Panc1 (cell line): ENCODE results near the gene ZBTB4. TPM values are rescaled to one million over a fixed set of nuclear protein-coding genes. Genes with fewer than 3 reads are reported as not detected.
A peak's percentile ranks its signal among the peaks of the same experiment; 100 is the strongest.

ENCODE experiments used
- ATAC-seq: fragments of 200-7000 bp; cut with Tn5 transposase; 2 replicates; pipeline ENCODE4 v1.9.1; 2020; ENCODE audit warnings: mild to moderate bottlenecking, moderate library complexity
- BruUV-seq: library from RNA; stranded (reverse); fragments of 400-500 nt; replicated peaks from 2 replicates; lab custom pipeline; 2021; lab: Mats Ljungman, UMichigan
- CTCF ChIA-PET: fragments of 300-600 bp; sonication (Branson Sonifier 250); formaldehyde crosslinking; loops from one replicate; lab custom pipeline; 2022; ENCODE audit warnings: antibody characterized with exemption; lab: Charles Lee
- POLR2A ChIA-PET: fragments of 300-600 bp; sonication (Branson Sonifier 250); formaldehyde crosslinking; loops from one replicate; lab custom pipeline; 2022; ENCODE audit warnings: antibody characterized with exemption; lab: Charles Lee
- DNase-seq: peaks from one replicate; pipeline ENCODE4 v3.0.0-alpha.2; 2010; ENCODE audit warnings: low read depth, low spot score
- H3K27ac ChIP-seq: 2 replicates; pipeline ENCODE4 v1.5.1; 2011; ENCODE audit warnings: mild to moderate bottlenecking, low read length, inconsistent platforms
- H3K27me3 ChIP-seq: fragments of 200-500 bp; sonication (Bioruptor generic); 2 replicates; pipeline ENCODE4 v1.6.0; 2014; ENCODE audit warnings: low read length, inconsistent platforms; ENCODE audit not compliant: control insufficient read depth, insufficient read depth
- H3K36me3 ChIP-seq: fragments of 200-500 bp; sonication (Bioruptor generic); 2 replicates; pipeline ENCODE4 v1.5.1; 2014; ENCODE audit warnings: inconsistent platforms, mild to moderate bottlenecking, low read length, moderate library complexity; ENCODE audit not compliant: control insufficient read depth, insufficient read depth
- H3K4me1 ChIP-seq: 2 replicates; pipeline ENCODE4 v1.5.1; 2011; ENCODE audit warnings: inconsistent platforms, mild to moderate bottlenecking, low read length, moderate library complexity; ENCODE audit not compliant: control insufficient read depth, insufficient read depth
- H3K4me3 ChIP-seq, 2 experiments: 2 replicates each; pipeline ENCODE4 v1.5.1; 2011 to 2012; ENCODE audit warnings: low read depth in 2 of 2, low read length in 2 of 2, mild to moderate bottlenecking in 2 of 2, inconsistent platforms in 1 of 2, moderate library complexity in 1 of 2
- H3K9me3 ChIP-seq: fragments of 200-500 bp; sonication (Bioruptor generic); 2 replicates; pipeline ENCODE4 v1.5.1; 2014; ENCODE audit warnings: low read depth, mild to moderate bottlenecking, inconsistent platforms, low read length, moderate library complexity; ENCODE audit not compliant: control insufficient read depth, insufficient read depth
- CTCF ChIP-seq: fragments of 450-650 bp; IDR thresholded peaks from 2 replicates; pipeline ENCODE4 v1.5.1; 2017; ENCODE audit warnings: mild to moderate bottlenecking
- POLR2AphosphoS5 ChIP-seq: IDR thresholded peaks from 2 replicates; pipeline ENCODE4 v1.6.1; 2012; ENCODE audit warnings: mild to moderate bottlenecking, low read depth, low read length, moderate library complexity
- REST ChIP-seq, 2 experiments: IDR thresholded peaks; 2 replicates each; pipeline ENCODE4 v1.6.1; 2011 to 2012; ENCODE audit warnings: low read depth in 2 of 2, control low read depth in 1 of 2, low read length in 1 of 2, mild to moderate bottlenecking in 1 of 2, moderate library complexity in 1 of 2; ENCODE audit not compliant: insufficient read depth in 1 of 2
- SIN3A ChIP-seq: IDR thresholded peaks from 2 replicates; pipeline ENCODE4 v1.6.1; 2012; ENCODE audit warnings: low read depth, mild to moderate bottlenecking, low read length, moderate library complexity, borderline replicate concordance; ENCODE audit not compliant: insufficient read depth
- TCF7L2 ChIP-seq: IDR thresholded peaks from 2 replicates; pipeline ENCODE4 v1.6.1; 2011; ENCODE audit warnings: mild to moderate bottlenecking, low read depth, low read length, inconsistent platforms
- in situ Hi-C: cut with HindIII; loops from 2 replicates; pipeline ENCODE4 v1.10.0; 2016; ENCODE audit warnings: low sequenced_read_pairs, low pct_unique_long_range_greater_than_20kb
- intact Hi-C: fragments of 100-400 bp; cut with micrococcal nuclease; formaldehyde crosslinking; loops from one replicate; pipeline ENCODE4 v1.10.0; 2022; ENCODE audit not compliant: unreplicated experiment
- total RNA-seq: library from RNA; stranded (reverse); gene quantifications from one replicate; pipeline ENCODE4 v1.2.1, GENCODE V29; 2021; ENCODE audit not compliant: unreplicated experiment

The ZBTB4 gene
- total RNA-seq, 1 experiment from 2014 or later = 24.9 TPM

DNA sequence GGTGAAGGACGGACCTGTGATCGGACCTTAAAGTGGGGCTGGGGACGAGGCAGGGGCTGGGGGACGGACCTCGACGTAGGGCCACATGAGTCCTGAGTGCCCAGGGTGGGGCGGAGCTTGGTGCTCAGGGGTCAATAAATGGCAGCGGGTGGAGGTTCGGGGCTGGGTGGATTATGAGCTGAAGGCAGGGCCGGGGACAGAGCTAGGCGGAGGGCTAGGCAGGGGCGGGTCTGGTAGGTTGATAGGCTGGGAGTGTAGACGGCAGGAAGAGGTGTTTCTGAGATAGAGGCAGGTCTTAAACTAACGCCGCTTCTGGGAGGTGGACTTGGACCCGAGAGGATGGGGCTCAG is 33.8 kb downstream of the ZBTB4 start:
- intact Hi-C loops = no loop called here
- in situ Hi-C loops = no loop called here
- H3K4me3 ChIP-seq = peak overlapping the region; percentile 49 to 66
- H3K36me3 ChIP-seq = no peaks in the 10 kb centered on the region
- H3K27ac ChIP-seq = peak overlapping the region; percentile 63
- no peak for TF ChIP-seq CTCF
- TF ChIP-seq SIN3A = no peak
- no peak for TF ChIP-seq TCF7L2
- TF ChIP-seq REST (IDR thresholded peaks at IDR 0.05; ENCODE audit: insufficient read depth in 1 of 2, low read depth in 2 of 2, low read length in 1 of 2) = no peak
- no peak for TF ChIP-seq POLR2AphosphoS5
- H3K27me3 ChIP-seq = no peaks in the 10 kb centered on the region
- DNase-seq = no peak
- BruUV-seq = no TSS peak
- POLR2A ChIA-PET = interaction anchor here (0.5 to 0.6 kb wide), 2 partner anchors 9 to 131 kb away, joined by 4 to 9 read pairs; no protein-coding TSS in a partner anchor
- no peaks in the 10 kb centered on the region for H3K9me3 ChIP-seq
- CTCF ChIA-PET = interaction anchor here (0.5 to 1.1 kb wide), 2 partner anchors 15 to 114 kb away, joined by 3 read pairs; no protein-coding TSS in a partner anchor
- peaks cover 12% of the 10 kb centered on the region for H3K4me1 ChIP-seq
- ATAC-seq = peak; percentile 89

DNA sequence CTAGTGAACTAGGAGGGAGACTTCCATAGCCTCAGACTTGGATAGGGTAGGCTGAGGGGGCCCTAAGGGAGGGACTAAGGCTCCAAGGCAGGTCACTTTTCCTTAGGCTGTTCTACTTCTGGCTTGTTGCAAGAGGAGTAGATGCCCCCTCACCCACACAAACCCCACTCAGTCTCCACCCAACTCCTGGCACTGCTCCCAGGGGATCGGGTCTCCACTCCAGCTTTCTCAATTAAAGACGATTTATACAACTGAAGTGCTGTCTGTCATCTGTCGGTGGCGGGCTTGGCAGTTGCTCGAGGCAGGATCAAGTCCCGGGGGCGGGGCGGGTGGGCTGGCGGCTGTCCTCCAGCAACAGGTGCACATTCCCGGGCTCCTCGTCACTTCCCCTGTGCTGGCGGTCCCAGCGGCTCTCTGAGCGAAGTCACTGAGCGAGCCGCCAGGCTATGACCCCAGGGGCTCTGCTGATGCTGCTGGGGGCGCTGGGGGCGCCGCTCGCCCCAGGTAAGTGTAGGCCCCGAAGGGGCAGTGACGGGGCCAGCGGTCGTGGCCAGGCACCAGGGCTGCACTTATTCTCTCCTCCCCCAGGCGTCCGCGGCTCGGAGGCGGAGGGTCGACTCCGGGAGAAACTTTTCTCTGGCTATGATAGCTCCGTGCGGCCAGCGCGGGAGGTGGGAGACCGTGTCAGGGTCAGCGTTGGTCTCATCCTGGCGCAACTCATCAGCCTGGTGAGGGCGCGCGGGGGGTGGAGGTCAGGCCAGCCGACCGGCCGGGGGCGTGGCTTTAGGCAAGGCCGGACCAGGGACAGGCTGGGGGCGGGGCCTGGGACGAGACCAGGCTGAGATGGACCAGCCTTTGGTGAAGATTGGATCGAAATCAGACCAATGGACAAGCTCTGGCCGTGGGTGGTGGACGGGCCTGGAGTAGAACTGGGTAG is 34.5 kb downstream of the ZBTB4 start, which contains the start of gene CHRNB1:
Gene CHRNB1 (plus strand): TSS at position 380 of the 937 bp plus-strand sequence. CDS start 67 bp downstream, at position 447.
- in situ Hi-C loops (no loop called here), intact Hi-C loops (no loop called here)
- peak within 1 kb of the TSS; percentile 49 to 66 for H3K4me3 ChIP-seq
- ChIA-PET POLR2A (interaction anchor here (0.6 to 0.7 kb wide), 2 partner anchors 8 to 132 kb away, joined by 3 to 9 read pairs; no protein-coding TSS in a partner anchor), CTCF (interaction anchor here (0.5 to 1.1 kb wide), 2 partner anchors 14 to 115 kb away, joined by 3 read pairs; no protein-coding TSS in a partner anchor)
- BruUV-seq = no TSS peak
- ATAC-seq = peak; percentile 91
- peak within 1 kb of the TSS; percentile 63 for H3K27ac ChIP-seq
- H3K27me3 ChIP-seq = no peaks in the 10 kb centered on the region
- no peaks in the 10 kb centered on the region for H3K9me3 ChIP-seq
- DNase-seq = no peak
- TF ChIP-seq SIN3A (no peak), POLR2AphosphoS5 (no peak), CTCF (no peak; the same call in 1 of the 2 replicates), TCF7L2 (no peak), REST (IDR thresholded peaks at IDR 0.05; ENCODE audit: insufficient read depth in 1 of 2, low read depth in 2 of 2, low read length in 1 of 2) (no peak)
- no peaks in the 10 kb centered on the region for H3K36me3 ChIP-seq
- peaks cover 14% of the 10 kb centered on the region for H3K4me1 ChIP-seq
